ENCODE results near the gene GAPVD1.
"Not testable (repeated sequence)": the region's sequence is repeated elsewhere in the genome, so short reads cannot be mapped to it uniquely, and the experiment has no call there.

Gene GAPVD1

GRCh38 chr9:125261501-125262293, at the start of gene GAPVD1:
Gene GAPVD1, plus strand, starts transcription at chr9:125261826. Its CDS starts 37,096 bp downstream, at chr9:125298922.
- DNase-seq: peak; percentile 85

GRCh38 chr9:125214186-125214585, 47.4 kb upstream of the GAPVD1 start:
- no peak for DNase-seq

GRCh38 chr9:125218621-125219020, 43.0 kb upstream of the GAPVD1 start:
- DNase-seq: no peak

- DNase-seq: not testable (repeated sequence)
These were observed 36.8 kb upstream of the GAPVD1 start for GRCh38 chr9:125224858-125225257.

- no peak for DNase-seq
These were observed 33.9 kb upstream of the GAPVD1 start for GRCh38 chr9:125227761-125228160.

- DNase-seq: no peak
These were observed 27.9 kb upstream of the GAPVD1 start for GRCh38 chr9:125233678-125234077.

- DNase-seq: not testable (repeated sequence)
These were observed 27.5 kb upstream of the GAPVD1 start for GRCh38 chr9:125234099-125234498.

GRCh38 chr9:125235804-125236519, 25.7 kb upstream of the GAPVD1 start:
- no peak for DNase-seq

GRCh38 chr9:125236520-125237159, 25.0 kb upstream of the GAPVD1 start:
- DNase-seq: not testable (repeated sequence)

GRCh38 chr9:125238127-125238914, 23.3 kb upstream of the GAPVD1 start:
- DNase-seq: no peak

- no peak for DNase-seq
These were observed 22.6 kb upstream of the GAPVD1 start for GRCh38 chr9:125238915-125239446.

GRCh38 chr9:125239631-125240597, 21.7 kb upstream of the GAPVD1 start:
- DNase-seq: no peak

- DNase-seq: no peak
These were observed 21.0 kb upstream of the GAPVD1 start for GRCh38 chr9:125240649-125240999.

- DNase-seq: peak; percentile 99
These were observed 20.4 kb upstream of the GAPVD1 start, which contains the start of gene HSPA5 for GRCh38 chr9:125241000-125241862. Gene HSPA5, minus strand, starts transcription at chr9:125241343. Its CDS starts 217 bp downstream, at chr9:125241126.

GRCh38 chr9:125241863-125242739, 19.5 kb upstream of the GAPVD1 start:
- no peak for DNase-seq

GRCh38 chr9:125243792-125244260, 17.8 kb upstream of the GAPVD1 start:
- no peak for DNase-seq

GRCh38 chr9:125246261-125246667, 15.4 kb upstream of the GAPVD1 start:
- no peak for DNase-seq

GRCh38 chr9:125254231-125254630, 7.4 kb upstream of the GAPVD1 start:
- DNase-seq: no peak

GRCh38 chr9:125255781-125256391, 5.7 kb upstream of the GAPVD1 start:
- DNase-seq: no peak

Data from activated effector memory CD4-positive, alpha-beta T cell treated with Interleukin-2 at 50 U/mL for 16 hours (primary cell).